Measurements from ENCODE around the gene FKBP11.
"Not testable (repeated sequence)": the region's sequence is repeated elsewhere in the genome, so short reads cannot be mapped to it uniquely, and the experiment has no call there.

FKBP11 gene

GRCh38 chr12:48903982-48904411 is 21.3 kb downstream of the FKBP11 start:
- DNase-seq = peak; percentile 3

- DNase-seq = no peak
These were observed 21.8 kb downstream of the FKBP11 start for GRCh38 chr12:48903363-48903981.

GRCh38 chr12:48901278-48901677 is 24.0 kb downstream of the FKBP11 start:
- no peak for DNase-seq

GRCh38 chr12:48899651-48900050 is 25.6 kb downstream of the FKBP11 start:
- no peak for DNase-seq

- DNase-seq = no peak
These were observed 31.0 kb downstream of the FKBP11 start for GRCh38 chr12:48894271-48894670.

GRCh38 chr12:48890657-48891418 is 34.5 kb downstream of the FKBP11 start:
- DNase-seq = peak; percentile 79

GRCh38 chr12:48889679-48890078 is 35.6 kb downstream of the FKBP11 start:
- DNase-seq = no peak

GRCh38 chr12:48883305-48884161 is 41.8 kb downstream of the FKBP11 start:
- peak; percentile 7 for DNase-seq

GRCh38 chr12:48882972-48883304 is 42.4 kb downstream of the FKBP11 start:
- DNase-seq = no peak

- no peak for DNase-seq
These were observed 43.0 kb downstream of the FKBP11 start for GRCh38 chr12:48882315-48882687.

GRCh38 chr12:48881686-48882314 is 43.5 kb downstream of the FKBP11 start:
- no peak for DNase-seq

GRCh38 chr12:48880647-48881046 is 44.6 kb downstream of the FKBP11 start:
- DNase-seq = no peak

- DNase-seq = no peak
These were observed 46.7 kb downstream of the FKBP11 start for GRCh38 chr12:48878548-48878947.

- no peak for DNase-seq
These were observed 49.3 kb downstream of the FKBP11 start for GRCh38 chr12:48875944-48876515.

GRCh38 chr12:48873534-48873933 is 51.8 kb downstream of the FKBP11 start:
- not testable (repeated sequence) for DNase-seq

GRCh38 chr12:48873096-48873495 is 52.2 kb downstream of the FKBP11 start:
- no peak for DNase-seq

All from NCI-H2227 treated with DMSO at 0.1 percent for 48 hours (cell line).